ENCODE data around the gene CYBB. TPM values are rescaled to one million over a fixed set of nuclear protein-coding genes. Genes with fewer than 3 reads are reported as not detected.

The CYBB gene
- total RNA-seq, 2 donors from 2014 or later = 7.2 to 7.9 TPM

GRCh38 chrX:37816766-37817165 lies 36.9 kb downstream of the CYBB start:
- Histone ChIP-seq H3K4me3 (no peak overlapping the region), H3K4me1 (replicated peaks) (no peaks in the 10 kb centered on the region), H3K27ac (no peak overlapping the region), H3K27me3 (replicated peaks; ENCODE audit: insufficient read depth) (no peaks in the 10 kb centered on the region), H3K9me3 (no peaks in the 10 kb centered on the region), H3K36me3 (no peaks in the 10 kb centered on the region)
- WGBS = 91% methylated on average over 4 of the region's 4 CpGs
- intact Hi-C loops (cut with DNase I) = no loop called here
- TF ChIP-seq POLR2A (IDR thresholded peaks at IDR 0.05) = no peak
- TF ChIP-seq POLR2AphosphoS5 (IDR thresholded peaks at IDR 0.05) = no peak
- no peak for TF ChIP-seq CTCF (IDR thresholded peaks at IDR 0.05)
- no peak for DNase-seq (ENCODE audit: low spot score)

- no peak overlapping the region for H3K4me3 ChIP-seq
- no peak overlapping the region for H3K27ac ChIP-seq
- TF ChIP-seq POLR2AphosphoS5 (IDR thresholded peaks at IDR 0.05) = no peak
- no peaks in the 10 kb centered on the region for H3K27me3 ChIP-seq (replicated peaks; ENCODE audit: insufficient read depth)
- intact Hi-C loops (cut with DNase I) = no loop called here
- H3K9me3 ChIP-seq = no peaks in the 10 kb centered on the region
- DNase-seq (ENCODE audit: low spot score) = no peak
- no peaks in the 10 kb centered on the region for H3K36me3 ChIP-seq
- H3K4me1 ChIP-seq (replicated peaks) = no peaks in the 10 kb centered on the region
- WGBS = 93% methylated on average over 2 of the region's 2 CpGs
Observed at GRCh38 chrX:37817176-37817575, 37.3 kb downstream of the CYBB start.

- Histone ChIP-seq H3K4me1 (replicated peaks) (no peaks in the 10 kb centered on the region), H3K27ac (no peak overlapping the region), H3K36me3 (no peaks in the 10 kb centered on the region), H3K27me3 (replicated peaks; ENCODE audit: insufficient read depth) (no peaks in the 10 kb centered on the region), H3K9me3 (no peaks in the 10 kb centered on the region), H3K4me3 (no peak overlapping the region)
- intact Hi-C loops (cut with DNase I) = no loop called here
- TF ChIP-seq POLR2A (IDR thresholded peaks at IDR 0.05) = no peak
- no peak for TF ChIP-seq POLR2AphosphoS5 (IDR thresholded peaks at IDR 0.05)
- no peak for TF ChIP-seq CTCF (IDR thresholded peaks at IDR 0.05)
- no peak for DNase-seq (ENCODE audit: low spot score)
- 46% methylated on average over 3 of the region's 3 CpGs for WGBS
Observed at GRCh38 chrX:37817579-37817978, 37.7 kb downstream of the CYBB start.

- Histone ChIP-seq H3K27me3 (replicated peaks; ENCODE audit: insufficient read depth) (no peaks in the 10 kb centered on the region), H3K27ac (no peak overlapping the region)
- no peak for DNase-seq (ENCODE audit: low spot score)
Observed at GRCh38 chrX:37818031-37818430, 38.2 kb downstream of the CYBB start.

GRCh38 chrX:37820646-37821045 lies 40.8 kb downstream of the CYBB start:
- no peak overlapping the region for H3K27ac ChIP-seq
- intact Hi-C loops (cut with DNase I) = loop anchor here (10.0 kb wide), 2 partner anchors 76 to 316 kb away; no protein-coding TSS in a partner anchor
- H3K36me3 ChIP-seq = no peaks in the 10 kb centered on the region
- DNase-seq (ENCODE audit: low spot score) = no peak
- TF ChIP-seq POLR2A (IDR thresholded peaks at IDR 0.05) = no peak
- TF ChIP-seq CTCF (IDR thresholded peaks at IDR 0.05) = no peak
- TF ChIP-seq POLR2AphosphoS5 (IDR thresholded peaks at IDR 0.05) = no peak
- no peak overlapping the region for H3K4me3 ChIP-seq
- H3K4me1 ChIP-seq (replicated peaks) = no peaks in the 10 kb centered on the region
- no peaks in the 10 kb centered on the region for H3K9me3 ChIP-seq
- 94% methylated on average over 1 of the region's 1 CpG for WGBS
- H3K27me3 ChIP-seq (replicated peaks; ENCODE audit: insufficient read depth) = no peaks in the 10 kb centered on the region

More at GRCh38 chrX:37818031-37818430, 38.2 kb downstream of the CYBB start:
- WGBS = 20% methylated on average over 2 of the region's 2 CpGs
- no peaks in the 10 kb centered on the region for H3K4me1 ChIP-seq (replicated peaks)
- intact Hi-C loops (cut with DNase I) = no loop called here
- H3K4me3 ChIP-seq = no peak overlapping the region
- TF ChIP-seq POLR2A (IDR thresholded peaks at IDR 0.05) = no peak
- TF ChIP-seq CTCF (IDR thresholded peaks at IDR 0.05) = no peak
- no peak for TF ChIP-seq POLR2AphosphoS5 (IDR thresholded peaks at IDR 0.05)
- no peaks in the 10 kb centered on the region for H3K9me3 ChIP-seq
- no peaks in the 10 kb centered on the region for H3K36me3 ChIP-seq
